ENCODE measurements around the gene CNOT2. TPM values are rescaled to one million over a fixed set of nuclear protein-coding genes. Genes with fewer than 3 reads are reported as not detected.

CNOT2 gene
- total RNA-seq, 1 experiment from 2014 or later: 82.9 TPM

- Mint-ChIP-seq H3K36me3 (ENCODE audit: insufficient read depth in 1 of 3, low read depth in 3 of 3) (peaks cover 8 to 15% (median 12%) of the 10 kb centered on the region in 3 experiments), H3K4me1 (peaks cover 0 to 6% of the 10 kb centered on the region in 2 experiments; a peak in 2 of 4 replicates), H3K4me3 (no peak overlapping the region), H3K9me3 (peaks cover 0 to 2% of the 10 kb centered on the region in 2 experiments; a peak in 3 of 5 replicates), H3K27ac (no peak overlapping the region), H3K27me3 (ENCODE audit: low read depth) (no peaks in the 10 kb centered on the region; the same call in 1 of the 2 replicates)
- Histone ChIP-seq H3K4me2 (ENCODE audit: insufficient read depth, insufficient read length, low read length) (no peak overlapping the region), H3K18ac (ENCODE audit: insufficient read length, low read depth, low read length) (no peak overlapping the region), H2BK20ac (ENCODE audit: low read depth, low read length, poor library complexity, severe bottlenecking) (no peak overlapping the region), H3K9ac (ENCODE audit: extremely low read depth, insufficient read length, low read length) (no peak overlapping the region), H4K20me1 (ENCODE audit: control insufficient read depth, insufficient read depth, insufficient read length) (no peaks in the 10 kb centered on the region), H3K27me3 (ENCODE audit: insufficient read depth, low read length) (no peaks in the 10 kb centered on the region), H3K79me2 (ENCODE audit: insufficient read depth, low read length) (no peaks in the 10 kb centered on the region; the same call in 1 of the 2 replicates), H3K4me1 (ENCODE audit: insufficient read depth, low read length) (no peaks in the 10 kb centered on the region), H4K91ac (ENCODE audit: insufficient read length, low read depth, low read length) (no peak overlapping the region), H3K14ac (ENCODE audit: insufficient read depth, low read length) (no peak overlapping the region), H3K4ac (ENCODE audit: low read depth, low read length) (no peak overlapping the region), H2BK15ac (ENCODE audit: low read depth, low read length) (no peak overlapping the region), H3K23me2 (ENCODE audit: insufficient read length, low read depth, low read length, poor library complexity, severe bottlenecking) (no peaks in the 10 kb centered on the region), H2BK120ac (ENCODE audit: low read depth, low read length, poor library complexity, severe bottlenecking) (no peak overlapping the region), H3T11ph (ENCODE audit: low read length) (no peak overlapping the region), H4K5ac (ENCODE audit: insufficient read length, low read depth, low read length) (no peak overlapping the region), H3K23ac (ENCODE audit: insufficient read length, low read depth, low read length) (no peak overlapping the region), H2AK5ac (ENCODE audit: insufficient read length, low read length) (no peak overlapping the region), H4K8ac (replicated peaks; ENCODE audit: insufficient read length, low read depth, low read length) (no peak overlapping the region), H3K79me1 (ENCODE audit: insufficient read depth, low read depth, low read length, poor library complexity, severe bottlenecking) (peaks cover 2% of the 10 kb centered on the region), H2BK12ac (ENCODE audit: insufficient read length, low read depth, low read length) (no peak overlapping the region), H2AFZ (ENCODE audit: low read length) (no peak overlapping the region), H3K56ac (ENCODE audit: insufficient read length, low read depth, low read length) (no peak overlapping the region), H3K27ac (ENCODE audit: insufficient read length, low read depth, low read length) (no peak overlapping the region), H2BK5ac (ENCODE audit: insufficient read length, low read length) (no peak overlapping the region), H3K9me3 (ENCODE audit: control insufficient read depth, low read depth, low read length) (no peaks in the 10 kb centered on the region)
- no CpG with 5 or more reads among the region's 2 CpGs for WGBS (ENCODE audit: extremely low coverage, insufficient read length, low lambda C conversion rate)
- TF ChIP-seq, protein P1, sequence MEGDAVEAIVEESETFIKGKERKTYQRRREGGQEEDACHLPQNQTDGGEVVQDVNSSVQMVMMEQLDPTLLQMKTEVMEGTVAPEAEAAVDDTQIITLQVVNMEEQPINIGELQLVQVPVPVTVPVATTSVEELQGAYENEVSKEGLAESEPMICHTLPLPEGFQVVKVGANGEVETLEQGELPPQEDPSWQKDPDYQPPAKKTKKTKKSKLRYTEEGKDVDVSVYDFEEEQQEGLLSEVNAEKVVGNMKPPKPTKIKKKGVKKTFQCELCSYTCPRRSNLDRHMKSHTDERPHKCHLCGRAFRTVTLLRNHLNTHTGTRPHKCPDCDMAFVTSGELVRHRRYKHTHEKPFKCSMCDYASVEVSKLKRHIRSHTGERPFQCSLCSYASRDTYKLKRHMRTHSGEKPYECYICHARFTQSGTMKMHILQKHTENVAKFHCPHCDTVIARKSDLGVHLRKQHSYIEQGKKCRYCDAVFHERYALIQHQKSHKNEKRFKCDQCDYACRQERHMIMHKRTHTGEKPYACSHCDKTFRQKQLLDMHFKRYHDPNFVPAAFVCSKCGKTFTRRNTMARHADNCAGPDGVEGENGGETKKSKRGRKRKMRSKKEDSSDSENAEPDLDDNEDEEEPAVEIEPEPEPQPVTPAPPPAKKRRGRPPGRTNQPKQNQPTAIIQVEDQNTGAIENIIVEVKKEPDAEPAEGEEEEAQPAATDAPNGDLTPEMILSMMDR (conservative IDR thresholded peaks at IDR 0.05): no peak
- no peak for DNase-seq
Measured at GRCh38 chr12:70393787-70394499, 150.7 kb downstream of the CNOT2 start.

Data from H9 (cell line).